HEK293 (cell line): ENCODE measurements around the gene KPNA1.

ENCODE experiments used
- GFI1B ChIP-seq: fragments of 450-650 bp; formaldehyde crosslinking; IDR thresholded peaks from 2 replicates; pipeline ENCODE4 v1.5.1; 2016; ENCODE audit warnings: missing biosample characterization, missing genetic modification characterization
- GLI4 ChIP-seq: fragments of 450-650 bp; formaldehyde crosslinking; IDR thresholded peaks from 2 replicates; pipeline ENCODE4 v1.5.1; 2016; ENCODE audit warnings: missing biosample characterization, missing genetic modification characterization
- KLF1 ChIP-seq: fragments of 450-650 bp; formaldehyde crosslinking; IDR thresholded peaks from 2 replicates; pipeline ENCODE4 v1.5.1; 2016; ENCODE audit warnings: missing biosample characterization, missing genetic modification characterization
- KLF10 ChIP-seq: fragments of 450-650 bp; IDR thresholded peaks from 2 replicates; pipeline ENCODE4 v1.5.1; 2018; ENCODE audit warnings: missing biosample characterization, mild to moderate bottlenecking, missing genetic modification characterization
- KLF17 ChIP-seq: fragments of 450-650 bp; formaldehyde crosslinking; IDR thresholded peaks from 2 replicates; pipeline ENCODE4 v1.5.1; 2016; ENCODE audit warnings: missing biosample characterization, missing genetic modification characterization
- KLF7 ChIP-seq: fragments of 450-650 bp; formaldehyde crosslinking; IDR thresholded peaks from 2 replicates; pipeline ENCODE4 v1.5.1; 2016; ENCODE audit warnings: missing biosample characterization, missing genetic modification characterization, borderline replicate concordance
- WT1 ChIP-seq: fragments of 450-650 bp; formaldehyde crosslinking; IDR thresholded peaks from 2 replicates; pipeline ENCODE4 v1.5.1; 2016; ENCODE audit warnings: missing biosample characterization, missing genetic modification characterization
- ZBTB10 ChIP-seq: fragments of 450-650 bp; formaldehyde crosslinking; IDR thresholded peaks from 2 replicates; pipeline ENCODE4 v1.5.1; 2016; ENCODE audit warnings: missing biosample characterization, missing genetic modification characterization
- ZBTB17 ChIP-seq: fragments of 450-650 bp; formaldehyde crosslinking; IDR thresholded peaks from 2 replicates; pipeline ENCODE4 v1.5.1; 2016; ENCODE audit warnings: missing biosample characterization, missing genetic modification characterization
- ZIC2 ChIP-seq: fragments of 450-650 bp; formaldehyde crosslinking; IDR thresholded peaks from 2 replicates; pipeline ENCODE4 v1.5.1; 2016; ENCODE audit warnings: missing biosample characterization, missing genetic modification characterization
- ZNF121 ChIP-seq: fragments of 450-650 bp; formaldehyde crosslinking; IDR thresholded peaks from 2 replicates; pipeline ENCODE4 v1.5.1; 2016; ENCODE audit warnings: missing biosample characterization, missing genetic modification characterization
- ZNF2 ChIP-seq: fragments of 450-650 bp; formaldehyde crosslinking; IDR thresholded peaks from 2 replicates; pipeline ENCODE4 v1.5.1; 2016; ENCODE audit warnings: missing biosample characterization, missing genetic modification characterization
- ZNF266 ChIP-seq: fragments of 450-650 bp; formaldehyde crosslinking; IDR thresholded peaks from 2 replicates; pipeline ENCODE4 v1.5.1; 2016; ENCODE audit warnings: missing biosample characterization, missing genetic modification characterization, low read depth
- ZNF596 ChIP-seq: fragments of 450-650 bp; IDR thresholded peaks from 2 replicates; pipeline ENCODE4 v1.5.0; 2018; ENCODE audit warnings: missing biosample characterization, mild to moderate bottlenecking, missing genetic modification characterization, moderate library complexity
- ZNF629 ChIP-seq: fragments of 450-650 bp; formaldehyde crosslinking; IDR thresholded peaks from 2 replicates; pipeline ENCODE4 v1.5.1; 2017; ENCODE audit warnings: missing biosample characterization, missing genetic modification characterization
- ZNF658 ChIP-seq: fragments of 450-650 bp; formaldehyde crosslinking; IDR thresholded peaks from 2 replicates; pipeline ENCODE4; 2016; ENCODE audit warnings: missing biosample characterization, missing genetic modification characterization
- ZNF76 ChIP-seq: fragments of 450-650 bp; formaldehyde crosslinking; IDR thresholded peaks from 2 replicates; pipeline ENCODE4; 2016; ENCODE audit warnings: low read depth, missing biosample characterization, missing genetic modification characterization, borderline replicate concordance
- ZXDB ChIP-seq: fragments of 450-650 bp; formaldehyde crosslinking; IDR thresholded peaks from 2 replicates; pipeline ENCODE4 v1.5.1; 2016; ENCODE audit warnings: missing biosample characterization, missing genetic modification characterization
- TF ChIP-seq, protein P1 (sequence below): fragments of 450-650 bp; formaldehyde crosslinking; IDR thresholded peaks from 2 replicates; pipeline ENCODE4 v1.5.1; 2016; ENCODE audit warnings: missing biosample characterization, missing genetic modification characterization
- TF ChIP-seq, protein P2 (sequence below): fragments of 450-650 bp; formaldehyde crosslinking; IDR thresholded peaks from 2 replicates; pipeline ENCODE4 v1.5.1; 2017; ENCODE audit warnings: missing biosample characterization, missing genetic modification characterization
- TF ChIP-seq, protein P3 (sequence below): fragments of 450-650 bp; formaldehyde crosslinking; IDR thresholded peaks from 2 replicates; pipeline ENCODE4 v1.5.1; 2016; ENCODE audit warnings: missing biosample characterization, missing genetic modification characterization
- TF ChIP-seq, protein P4 (sequence below): fragments of 450-650 bp; formaldehyde crosslinking; IDR thresholded peaks from 2 replicates; pipeline ENCODE4 v1.5.1; 2016; ENCODE audit warnings: missing biosample characterization, missing genetic modification characterization
- TF ChIP-seq, protein P5 (sequence below): fragments of 450-650 bp; formaldehyde crosslinking; IDR thresholded peaks from 2 replicates; pipeline ENCODE4 v1.5.1; 2016; ENCODE audit warnings: missing biosample characterization, missing genetic modification characterization

The KPNA1 gene

DNA sequence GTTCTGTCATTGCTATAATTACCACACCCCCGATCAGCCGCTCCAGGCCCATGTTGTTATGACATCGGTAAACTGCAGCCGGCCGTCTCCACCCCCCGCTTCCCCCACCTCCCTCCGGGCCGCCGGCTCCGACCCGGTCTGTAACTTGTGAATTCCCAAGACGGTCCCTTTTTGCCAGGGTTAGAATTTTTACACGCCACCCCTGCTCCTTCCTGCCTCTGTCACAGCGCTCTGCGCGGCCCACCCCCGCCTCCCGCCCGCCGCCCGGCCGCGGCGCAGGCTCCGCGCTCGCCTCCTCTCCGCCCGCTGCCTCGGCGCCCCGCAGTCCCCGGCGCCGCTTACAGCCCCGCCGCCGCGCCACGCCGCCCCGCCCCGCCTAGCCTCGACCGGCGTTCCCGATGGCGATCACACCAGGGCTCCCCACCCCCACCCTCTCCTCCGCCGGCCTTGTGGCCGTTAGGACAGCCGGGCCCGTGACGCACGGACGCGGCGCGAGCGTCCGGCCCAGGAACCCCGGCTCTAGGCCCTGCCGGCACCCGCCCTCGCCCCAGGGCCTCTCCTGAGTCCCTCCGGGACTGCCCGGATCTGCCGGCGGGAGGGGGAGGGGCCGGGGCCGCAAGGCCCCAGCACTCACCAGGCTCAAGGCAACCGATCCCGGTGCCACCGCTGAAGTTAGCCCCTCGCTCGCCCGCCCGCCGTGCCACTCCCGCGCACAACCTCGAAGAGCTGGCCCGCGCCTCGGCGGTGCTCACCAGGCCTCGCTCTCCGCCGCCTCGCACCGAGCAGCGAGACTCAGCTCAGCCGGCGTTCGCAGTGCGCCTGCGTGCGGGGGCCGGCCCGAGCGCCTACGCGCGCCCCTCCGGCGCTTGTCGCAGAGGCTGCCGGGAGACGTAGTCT lies at the start of gene KPNA1 (continued):
- TF ChIP-seq, protein P1, sequence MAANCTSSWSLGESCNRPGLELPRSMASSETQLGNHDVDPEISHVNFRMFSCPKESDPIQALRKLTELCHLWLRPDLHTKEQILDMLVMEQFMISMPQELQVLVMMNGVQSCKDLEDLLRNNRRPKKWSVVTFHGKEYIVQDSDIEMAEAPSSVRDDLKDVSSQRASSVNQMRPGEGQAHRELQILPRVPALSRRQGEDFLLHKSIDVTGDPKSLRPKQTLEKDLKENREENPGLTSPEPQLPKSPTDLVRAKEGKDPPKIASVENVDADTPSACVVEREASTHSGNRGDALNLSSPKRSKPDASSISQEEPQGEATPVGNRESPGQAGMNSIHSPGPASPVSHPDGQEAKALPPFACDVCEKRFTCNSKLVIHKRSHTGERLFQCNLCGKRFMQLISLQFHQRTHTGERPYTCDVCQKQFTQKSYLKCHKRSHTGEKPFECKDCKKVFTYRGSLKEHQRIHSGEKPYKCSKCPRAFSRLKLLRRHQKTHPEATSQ (tag by site-specific recombination): peak; percentile 84; the same call in 1 of the 2 replicates
- TF ChIP-seq, protein P2, sequence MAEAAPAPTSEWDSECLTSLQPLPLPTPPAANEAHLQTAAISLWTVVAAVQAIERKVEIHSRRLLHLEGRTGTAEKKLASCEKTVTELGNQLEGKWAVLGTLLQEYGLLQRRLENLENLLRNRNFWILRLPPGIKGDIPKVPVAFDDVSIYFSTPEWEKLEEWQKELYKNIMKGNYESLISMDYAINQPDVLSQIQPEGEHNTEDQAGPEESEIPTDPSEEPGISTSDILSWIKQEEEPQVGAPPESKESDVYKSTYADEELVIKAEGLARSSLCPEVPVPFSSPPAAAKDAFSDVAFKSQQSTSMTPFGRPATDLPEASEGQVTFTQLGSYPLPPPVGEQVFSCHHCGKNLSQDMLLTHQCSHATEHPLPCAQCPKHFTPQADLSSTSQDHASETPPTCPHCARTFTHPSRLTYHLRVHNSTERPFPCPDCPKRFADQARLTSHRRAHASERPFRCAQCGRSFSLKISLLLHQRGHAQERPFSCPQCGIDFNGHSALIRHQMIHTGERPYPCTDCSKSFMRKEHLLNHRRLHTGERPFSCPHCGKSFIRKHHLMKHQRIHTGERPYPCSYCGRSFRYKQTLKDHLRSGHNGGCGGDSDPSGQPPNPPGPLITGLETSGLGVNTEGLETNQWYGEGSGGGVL (tag by site-specific recombination): peak; percentile 46
- TF ChIP-seq ZNF121 (tag by site-specific recombination): peak; percentile 99
- TF ChIP-seq ZBTB10 (tag by site-specific recombination): peak; percentile 36; the same call in 1 of the 2 replicates
- TF ChIP-seq KLF7 (tag by site-specific recombination): peak; percentile 81; the same call in 1 of the 2 replicates
- no peak for TF ChIP-seq ZNF266 (tag by site-specific recombination)
- peak; percentile 79; the same call in 1 of the 2 replicates for TF ChIP-seq ZNF76 (tag by site-specific recombination)
- TF ChIP-seq GFI1B (tag by site-specific recombination): no peak
- TF ChIP-seq KLF17 (tag by site-specific recombination): peak; percentile 53; the same call in 1 of the 2 replicates
- peak; percentile 50; the same call in 1 of the 2 replicates for TF ChIP-seq ZBTB17 (tag by site-specific recombination)
- TF ChIP-seq ZNF629 (tag by site-specific recombination): peak; percentile 24; the same call in 1 of the 2 replicates
- TF ChIP-seq, protein P3, sequence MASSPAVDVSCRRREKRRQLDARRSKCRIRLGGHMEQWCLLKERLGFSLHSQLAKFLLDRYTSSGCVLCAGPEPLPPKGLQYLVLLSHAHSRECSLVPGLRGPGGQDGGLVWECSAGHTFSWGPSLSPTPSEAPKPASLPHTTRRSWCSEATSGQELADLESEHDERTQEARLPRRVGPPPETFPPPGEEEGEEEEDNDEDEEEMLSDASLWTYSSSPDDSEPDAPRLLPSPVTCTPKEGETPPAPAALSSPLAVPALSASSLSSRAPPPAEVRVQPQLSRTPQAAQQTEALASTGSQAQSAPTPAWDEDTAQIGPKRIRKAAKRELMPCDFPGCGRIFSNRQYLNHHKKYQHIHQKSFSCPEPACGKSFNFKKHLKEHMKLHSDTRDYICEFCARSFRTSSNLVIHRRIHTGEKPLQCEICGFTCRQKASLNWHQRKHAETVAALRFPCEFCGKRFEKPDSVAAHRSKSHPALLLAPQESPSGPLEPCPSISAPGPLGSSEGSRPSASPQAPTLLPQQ (tag by site-specific recombination): 0 out of 2 replicates have a peak, but pooled peaks have one; percentile 54
- 0 out of 2 replicates have a peak, but pooled peaks have one; percentile 6 for TF ChIP-seq ZNF596 (tag by site-specific recombination)
- TF ChIP-seq GLI4 (tag by site-specific recombination): peak; percentile 74; the same call in 1 of the 2 replicates
- TF ChIP-seq, protein P4, sequence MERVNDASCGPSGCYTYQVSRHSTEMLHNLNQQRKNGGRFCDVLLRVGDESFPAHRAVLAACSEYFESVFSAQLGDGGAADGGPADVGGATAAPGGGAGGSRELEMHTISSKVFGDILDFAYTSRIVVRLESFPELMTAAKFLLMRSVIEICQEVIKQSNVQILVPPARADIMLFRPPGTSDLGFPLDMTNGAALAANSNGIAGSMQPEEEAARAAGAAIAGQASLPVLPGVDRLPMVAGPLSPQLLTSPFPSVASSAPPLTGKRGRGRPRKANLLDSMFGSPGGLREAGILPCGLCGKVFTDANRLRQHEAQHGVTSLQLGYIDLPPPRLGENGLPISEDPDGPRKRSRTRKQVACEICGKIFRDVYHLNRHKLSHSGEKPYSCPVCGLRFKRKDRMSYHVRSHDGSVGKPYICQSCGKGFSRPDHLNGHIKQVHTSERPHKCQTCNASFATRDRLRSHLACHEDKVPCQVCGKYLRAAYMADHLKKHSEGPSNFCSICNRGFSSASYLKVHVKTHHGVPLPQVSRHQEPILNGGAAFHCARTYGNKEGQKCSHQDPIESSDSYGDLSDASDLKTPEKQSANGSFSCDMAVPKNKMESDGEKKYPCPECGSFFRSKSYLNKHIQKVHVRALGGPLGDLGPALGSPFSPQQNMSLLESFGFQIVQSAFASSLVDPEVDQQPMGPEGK: peak; percentile 51
- TF ChIP-seq WT1 (tag by site-specific recombination): peak; percentile 32; the same call in 1 of the 2 replicates
- peak; percentile 57; the same call in 1 of the 2 replicates for TF ChIP-seq ZIC2 (tag by site-specific recombination)
- peak; percentile 76 for TF ChIP-seq ZXDB
- TF ChIP-seq ZNF2 (tag by site-specific recombination): 0 out of 2 replicates have a peak, but pooled peaks have one; percentile 60
- peak; percentile 66 for TF ChIP-seq KLF1 (tag by site-specific recombination)
- no peak for TF ChIP-seq ZNF658 (tag by site-specific recombination)
- peak; percentile 50 for TF ChIP-seq KLF10 (tag by site-specific recombination)
- TF ChIP-seq, protein P5, sequence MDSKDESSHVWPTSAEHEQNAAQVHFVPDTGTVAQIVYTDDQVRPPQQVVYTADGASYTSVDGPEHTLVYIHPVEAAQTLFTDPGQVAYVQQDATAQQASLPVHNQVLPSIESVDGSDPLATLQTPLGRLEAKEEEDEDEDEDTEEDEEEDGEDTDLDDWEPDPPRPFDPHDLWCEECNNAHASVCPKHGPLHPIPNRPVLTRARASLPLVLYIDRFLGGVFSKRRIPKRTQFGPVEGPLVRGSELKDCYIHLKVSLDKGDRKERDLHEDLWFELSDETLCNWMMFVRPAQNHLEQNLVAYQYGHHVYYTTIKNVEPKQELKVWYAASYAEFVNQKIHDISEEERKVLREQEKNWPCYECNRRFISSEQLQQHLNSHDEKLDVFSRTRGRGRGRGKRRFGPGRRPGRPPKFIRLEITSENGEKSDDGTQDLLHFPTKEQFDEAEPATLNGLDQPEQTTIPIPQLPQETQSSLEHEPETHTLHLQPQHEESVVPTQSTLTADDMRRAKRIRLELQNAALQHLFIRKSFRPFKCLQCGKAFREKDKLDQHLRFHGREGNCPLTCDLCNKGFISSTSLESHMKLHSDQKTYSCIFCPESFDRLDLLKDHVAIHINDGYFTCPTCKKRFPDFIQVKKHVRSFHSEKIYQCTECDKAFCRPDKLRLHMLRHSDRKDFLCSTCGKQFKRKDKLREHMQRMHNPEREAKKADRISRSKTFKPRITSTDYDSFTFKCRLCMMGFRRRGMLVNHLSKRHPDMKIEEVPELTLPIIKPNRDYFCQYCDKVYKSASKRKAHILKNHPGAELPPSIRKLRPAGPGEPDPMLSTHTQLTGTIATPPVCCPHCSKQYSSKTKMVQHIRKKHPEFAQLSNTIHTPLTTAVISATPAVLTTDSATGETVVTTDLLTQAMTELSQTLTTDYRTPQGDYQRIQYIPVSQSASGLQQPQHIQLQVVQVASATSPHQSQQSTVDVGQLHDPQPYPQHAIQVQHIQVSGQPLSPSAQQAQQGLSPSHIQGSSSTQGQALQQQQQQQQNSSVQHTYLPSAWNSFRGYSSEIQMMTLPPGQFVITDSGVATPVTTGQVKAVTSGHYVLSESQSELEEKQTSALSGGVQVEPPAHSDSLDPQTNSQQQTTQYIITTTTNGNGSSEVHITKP (tag by site-specific recombination): peak; percentile 7; the same call in 1 of the 2 replicates
